Upper lobe of left lung (tissue), 6 donors: Measurements from ENCODE around the gene CXCL8. TPM values are rescaled to one million over a fixed set of nuclear protein-coding genes. Genes with fewer than 3 reads are reported as not detected.
A peak's percentile ranks its signal among the peaks of the same experiment; 100 is the strongest.

Experiments
- ATAC-seq, 2 donors: fragments of 200-7000 bp; cut with Tn5 transposase; one replicate each; pipeline ENCODE4 v1.9.1; 2022; ENCODE audit warnings: mild to moderate bottlenecking in 2 of 2, moderate library complexity in 2 of 2; ENCODE audit not compliant: low FRiP score in 2 of 2
- DNase-seq, 2 donors: peaks; one replicate each; pipeline ENCODE4 v3.0.0-alpha.2; 2019 to 2020
- H3K27ac ChIP-seq, 4 donors: fragments of 200-600 bp; sonication (generic); one replicate each; pipeline ENCODE4 v1.5.1; 2016 to 2019
- H3K27me3 ChIP-seq, 4 donors: fragments of 200-600 bp; sonication (generic); one replicate each; pipeline ENCODE4 v1.5.1; 2017 to 2019
- H3K36me3 ChIP-seq, 4 donors: fragments of 200-600 bp; sonication (generic); one replicate each; pipeline ENCODE4 v1.5.1; 2016 to 2019
- H3K4me1 ChIP-seq, 4 donors: fragments of 200-600 bp; sonication (generic); one replicate each; pipeline ENCODE4 v1.5.1; 2018 to 2019
- H3K4me3 ChIP-seq, 4 donors: fragments of 200-600 bp; sonication (generic); one replicate each; pipeline ENCODE4 v1.5.1; 2017 to 2019; ENCODE audit warnings: mild to moderate bottlenecking in 2 of 4, moderate library complexity in 1 of 4
- H3K9me3 ChIP-seq, 4 donors: fragments of 200-600 bp; sonication (generic); one replicate each; pipeline ENCODE4 v1.5.1; 2018 to 2019
- CTCF ChIP-seq, 6 experiments: fragments of 450-650 bp in 4 of 6; fragments of 200-600 bp in 2 of 6; sonication (generic) in 2 of 6; IDR thresholded peaks; one replicate each; pipeline ENCODE4 v1.5.1; 2016 to 2019; ENCODE audit warnings: antibody characterized with exemption in 6 of 6
- EP300 ChIP-seq, 4 donors: sonication (generic); formaldehyde crosslinking; IDR thresholded peaks; one replicate each; pipeline ENCODE4 v1.5.1; 2017; ENCODE audit warnings: antibody characterized with exemption in 4 of 4, control low read depth in 2 of 4
- POLR2A ChIP-seq, 4 donors: fragments of 450-650 bp; IDR thresholded peaks; one replicate each; pipeline ENCODE4 v1.5.1; 2016 to 2017; ENCODE audit warnings: antibody characterized with exemption in 4 of 4, mild to moderate bottlenecking in 2 of 4
- POLR2AphosphoS5 ChIP-seq, 2 donors: sonication (generic); formaldehyde crosslinking; IDR thresholded peaks; one replicate each; pipeline ENCODE4 v1.5.1; 2017; ENCODE audit warnings: antibody characterized with exemption in 2 of 2
- WGBS, 2 donors: methylation state at CpG; one replicate each; pipeline ENCODE4 v1.1.5; 2017 to 2018; 5-methylcytosine and 5-hydroxymethylcytosine counted together
- total RNA-seq, 6 donors: library from RNA; depleted of rRNA in 4 of 6; stranded (reverse); fragments of >200 nt in 4 of 6; gene quantifications; one replicate each; pipeline versions ENCODE4 v1.1.0 to v1.2.1, GENCODE V29; 2016 to 2021
- donor health status: DM: no; HTN: no; CAD: no; lungs with moderate emphysema.
- donor health status: DM: no; HTN: yes; CAD: no; lungs with severe emphysema.

Gene CXCL8
- total RNA-seq, 6 donors from 2014 or later, result 3.7 to 35.6 (median 12.2) TPM

- WGBS, 2 donors, result 63 to 85% methylated on average over 1 of the region's 1 CpG
- H3K36me3 ChIP-seq, result no peaks in the 10 kb centered on the region
- no peaks in the 10 kb centered on the region for H3K4me1 ChIP-seq
- no peak overlapping the region for H3K27ac ChIP-seq
- H3K27me3 ChIP-seq, result no peaks in the 10 kb centered on the region
- TF ChIP-seq POLR2AphosphoS5 (IDR thresholded peaks at IDR 0.05), result no peak
- TF ChIP-seq CTCF (IDR thresholded peaks at IDR 0.05), result no peak
- no peak for TF ChIP-seq POLR2A (IDR thresholded peaks at IDR 0.05)
- TF ChIP-seq EP300 (IDR thresholded peaks at IDR 0.05), result no peak
- H3K4me3 ChIP-seq, result no peak overlapping the region
- H3K9me3 ChIP-seq, result no peaks in the 10 kb centered on the region
- no peak for ATAC-seq
- no peak for DNase-seq
Measured at GRCh38 chr4:73693811-73694210, 46.6 kb upstream of the CXCL8 start.

- H3K9me3 ChIP-seq, result no peaks in the 10 kb centered on the region
- ATAC-seq, result no peak
Measured at GRCh38 chr4:73698217-73698616, 42.2 kb upstream of the CXCL8 start.

GRCh38 chr4:73701116-73701515 lies 39.3 kb upstream of the CXCL8 start:
- TF ChIP-seq POLR2AphosphoS5 (IDR thresholded peaks at IDR 0.05) (no peak), CTCF (IDR thresholded peaks at IDR 0.05) (no peak), EP300 (IDR thresholded peaks at IDR 0.05) (no peak), POLR2A (IDR thresholded peaks at IDR 0.05) (no peak)
- Histone ChIP-seq H3K9me3 (no peaks in the 10 kb centered on the region), H3K36me3 (no peaks in the 10 kb centered on the region), H3K27ac (no peak overlapping the region), H3K4me1 (peaks cover 5 to 19% (median 14%) of the 10 kb centered on the region in 4 donors), H3K27me3 (no peaks in the 10 kb centered on the region), H3K4me3 (no peak overlapping the region)
- DNase-seq (no peak), ATAC-seq (no peak)
- 83 to 84% methylated on average over 5 of the region's 5 CpGs for WGBS, 2 donors

More at GRCh38 chr4:73698217-73698616, 42.2 kb upstream of the CXCL8 start:
- 56 to 58% methylated on average over 2 of the region's 2 CpGs for WGBS, 2 donors
- no peak for TF ChIP-seq EP300 (IDR thresholded peaks at IDR 0.05)
- no peak for TF ChIP-seq POLR2AphosphoS5 (IDR thresholded peaks at IDR 0.05)
- no peak for TF ChIP-seq CTCF (IDR thresholded peaks at IDR 0.05)
- no peak for TF ChIP-seq POLR2A (IDR thresholded peaks at IDR 0.05)
- Histone ChIP-seq H3K36me3 (no peaks in the 10 kb centered on the region), H3K27ac (no peak overlapping the region), H3K4me1 (peaks cover 0 to 9% (median 0%) of the 10 kb centered on the region in 4 donors), H3K4me3 (no peak overlapping the region), H3K27me3 (no peaks in the 10 kb centered on the region)
- DNase-seq, result no peak

- TF ChIP-seq EP300 (IDR thresholded peaks at IDR 0.05), result no peak
- no peak for TF ChIP-seq CTCF (IDR thresholded peaks at IDR 0.05)
- TF ChIP-seq POLR2A (IDR thresholded peaks at IDR 0.05), result no peak
- TF ChIP-seq POLR2AphosphoS5 (IDR thresholded peaks at IDR 0.05), result no peak
- ATAC-seq (no peak), DNase-seq (no peak)
- Histone ChIP-seq H3K36me3 (no peaks in the 10 kb centered on the region), H3K27ac (peak overlapping the region in 1 of 4 donors; percentile 81), H3K27me3 (no peaks in the 10 kb centered on the region), H3K9me3 (no peaks in the 10 kb centered on the region), H3K4me1 (peaks cover 11 to 24% (median 19%) of the 10 kb centered on the region in 4 donors), H3K4me3 (no peak overlapping the region)
- WGBS, 2 donors, result 90 to 97% methylated on average over 2 of the region's 2 CpGs
Measured at GRCh38 chr4:73702796-73703287, 37.5 kb upstream of the CXCL8 start.

GRCh38 chr4:73703320-73703719 lies 37.0 kb upstream of the CXCL8 start:
- Histone ChIP-seq H3K27ac (peak overlapping the region in 2 of 4 donors; percentile 28 to 81), H3K4me1 (peaks cover 16 to 28% (median 22%) of the 10 kb centered on the region in 4 donors), H3K4me3 (no peak overlapping the region), H3K27me3 (no peaks in the 10 kb centered on the region), H3K36me3 (no peaks in the 10 kb centered on the region), H3K9me3 (no peaks in the 10 kb centered on the region)
- WGBS, 2 donors, result 73 to 93% methylated on average over 1 of the region's 1 CpG
- DNase-seq (no peak), ATAC-seq (no peak)
- no peak for TF ChIP-seq EP300 (IDR thresholded peaks at IDR 0.05)
- TF ChIP-seq POLR2AphosphoS5 (IDR thresholded peaks at IDR 0.05), result no peak
- TF ChIP-seq CTCF (IDR thresholded peaks at IDR 0.05), result no peak
- TF ChIP-seq POLR2A (IDR thresholded peaks at IDR 0.05), result no peak
